GM21528 (cell line): ENCODE results near the gene NDUFAF2.

Experiments used
- ATAC-seq: cut with Tn5 transposase; IDR thresholded peaks from one replicate; pipeline ENCODE4 v1.9.1; 2021; ENCODE audit warnings: mild to moderate bottlenecking, moderate library complexity; ENCODE audit not compliant: unreplicated experiment, low FRiP score

The NDUFAF2 gene

GRCh38 chr5:61100437-61100836 is 155.4 kb downstream of the NDUFAF2 start:
- no peak for ATAC-seq

DNA sequence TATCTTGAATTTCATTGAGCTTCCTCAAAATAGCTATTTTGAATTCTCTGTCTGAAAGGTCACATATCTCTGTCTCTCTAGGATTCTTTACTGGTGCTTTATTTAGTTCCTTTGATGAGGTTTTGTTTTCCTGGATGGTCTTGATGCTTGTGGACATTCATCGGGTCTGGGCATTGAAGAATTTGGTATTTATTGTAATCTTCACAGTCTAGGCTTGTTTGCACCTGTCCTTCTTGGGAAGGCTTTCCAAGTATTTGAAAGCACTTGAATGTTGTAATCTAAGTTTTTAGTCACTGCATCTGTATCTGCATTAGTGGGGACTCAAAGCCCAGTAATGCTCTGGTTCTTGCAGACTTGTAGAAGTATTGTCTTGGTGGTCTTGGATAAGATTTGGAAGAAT is 169.4 kb downstream of the NDUFAF2 start:
- ATAC-seq = no peak

DNA sequence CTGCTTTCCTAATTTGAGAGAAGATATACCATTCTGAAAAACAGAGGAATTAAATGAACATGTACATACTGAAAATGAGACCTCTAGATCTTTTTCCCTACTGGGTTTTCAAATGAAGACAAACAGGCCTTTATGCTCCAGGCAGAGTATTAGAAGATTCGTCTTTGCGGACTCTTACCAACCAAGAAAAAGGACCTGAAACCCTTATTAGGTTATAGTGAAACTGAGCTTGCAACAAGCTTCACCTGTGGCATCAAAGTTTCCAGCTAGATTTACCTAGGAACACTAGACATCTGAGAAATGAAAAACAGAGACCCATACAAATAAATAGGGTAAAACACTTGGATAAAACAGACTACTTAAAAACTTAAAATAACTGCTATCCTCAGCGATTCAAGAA is 171.0 kb downstream of the NDUFAF2 start:
- ATAC-seq = no peak

- no peak for ATAC-seq
Observed at GRCh38 chr5:61119066-61119465, 174.1 kb downstream of the NDUFAF2 start.

DNA sequence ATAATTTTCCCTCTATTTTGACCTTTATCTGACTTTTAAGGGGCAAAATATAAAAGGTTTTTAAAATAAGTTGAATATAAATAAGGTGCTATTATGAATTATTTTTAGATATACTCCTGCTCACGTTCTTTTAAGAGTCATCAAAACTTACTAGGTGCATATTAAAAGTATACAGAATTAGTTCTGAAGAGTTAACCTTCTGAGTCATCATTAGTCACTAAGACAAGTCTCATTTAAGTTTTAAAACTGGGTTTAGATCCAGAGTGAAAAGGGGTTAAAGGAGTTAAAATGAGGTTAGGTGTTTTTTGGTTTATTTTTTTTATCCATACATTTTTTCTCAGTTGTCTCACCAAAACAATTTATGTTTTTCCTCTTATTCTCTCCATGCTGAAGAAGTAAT is 175.5 kb downstream of the NDUFAF2 start:
- ATAC-seq = no peak

DNA sequence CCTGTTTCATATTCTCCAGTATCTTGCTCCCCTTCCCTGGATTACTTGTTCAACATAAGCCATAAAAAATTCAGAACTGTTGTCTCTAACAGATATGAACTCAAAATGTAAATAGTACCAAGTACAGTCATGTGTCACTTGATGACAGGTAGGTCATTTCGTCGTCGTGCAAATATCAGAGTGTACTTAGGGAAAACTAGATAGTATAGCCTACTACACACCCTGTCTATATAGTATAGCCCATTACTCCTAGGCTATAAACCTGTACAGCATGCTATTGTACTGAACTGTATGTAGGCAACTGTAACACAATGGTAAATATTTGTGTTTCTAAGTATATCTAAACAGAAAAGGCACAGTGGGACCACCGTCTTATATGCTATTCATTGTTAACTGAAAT is 178.1 kb downstream of the NDUFAF2 start:
- no peak for ATAC-seq

- no peak for ATAC-seq
Observed at GRCh38 chr5:61130289-61130688, 185.3 kb downstream of the NDUFAF2 start.

DNA sequence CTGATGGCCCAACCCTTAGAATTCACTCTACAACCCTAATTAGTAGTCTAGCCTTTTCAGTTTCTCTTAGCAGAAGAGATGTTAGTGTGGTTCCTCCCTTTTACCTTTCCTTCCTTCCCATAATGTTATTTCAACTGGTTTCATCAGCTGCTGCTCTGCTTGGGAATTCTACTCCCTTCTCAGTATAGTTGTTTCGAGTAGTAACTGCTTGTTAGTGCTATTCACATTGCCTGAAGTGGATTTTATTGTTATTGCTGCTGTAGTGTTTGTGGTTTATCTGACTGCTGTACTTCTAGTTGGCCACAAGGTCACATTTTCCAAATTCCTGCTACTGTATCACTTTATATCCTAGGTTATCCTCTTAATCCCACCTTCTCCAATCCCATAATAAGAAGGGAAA is 187.6 kb downstream of the NDUFAF2 start:
- no peak for ATAC-seq

DNA sequence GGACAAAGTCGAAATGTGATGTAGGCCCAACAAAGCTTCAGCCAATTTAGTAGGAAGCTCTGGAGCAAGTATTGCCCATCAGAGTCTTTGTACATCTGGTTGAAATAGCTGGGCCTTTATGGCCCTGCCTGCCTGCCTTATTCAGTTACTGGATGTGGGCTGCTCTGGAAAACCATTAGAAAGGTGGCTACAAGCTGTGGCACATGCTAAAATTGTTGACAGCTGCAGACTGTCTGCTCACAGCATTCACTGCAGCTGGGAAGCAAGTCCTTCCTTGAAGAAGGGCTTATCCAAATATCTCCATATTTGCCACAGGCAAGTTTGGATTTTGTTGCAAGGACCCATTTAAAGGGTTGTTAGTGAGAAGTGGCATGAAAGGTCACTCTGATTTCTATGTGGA is 192.8 kb downstream of the NDUFAF2 start:
- ATAC-seq = no peak

GRCh38 chr5:61139094-61139873 is 194.3 kb downstream of the NDUFAF2 start:
- ATAC-seq = no peak

DNA sequence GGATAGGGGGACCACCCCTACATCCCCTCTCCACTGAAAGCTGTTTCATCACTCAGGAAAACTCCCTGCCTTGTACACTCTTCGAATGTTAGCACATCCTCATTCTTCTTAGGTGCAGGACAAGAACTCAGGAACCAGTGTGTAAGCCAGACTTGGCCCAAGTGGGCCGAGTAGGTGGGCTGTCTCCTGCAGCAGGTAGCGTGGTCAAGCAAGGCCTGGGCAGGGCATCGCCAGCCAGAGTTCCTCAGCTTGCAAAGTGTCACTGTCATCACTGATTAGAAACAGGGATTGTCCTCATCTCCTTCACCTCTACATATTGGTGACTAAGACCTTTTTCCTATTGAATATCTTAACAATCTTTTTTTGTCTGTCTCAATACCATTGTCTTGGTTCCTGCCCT is 194.9 kb downstream of the NDUFAF2 start:
- no peak for ATAC-seq

GRCh38 chr5:61141801-61142200 is 196.8 kb downstream of the NDUFAF2 start:
- ATAC-seq = no peak

- no peak for ATAC-seq
Observed at GRCh38 chr5:61142391-61142790, 197.4 kb downstream of the NDUFAF2 start.

- ATAC-seq = no peak
Observed at GRCh38 chr5:61142811-61143210, 197.8 kb downstream of the NDUFAF2 start.

DNA sequence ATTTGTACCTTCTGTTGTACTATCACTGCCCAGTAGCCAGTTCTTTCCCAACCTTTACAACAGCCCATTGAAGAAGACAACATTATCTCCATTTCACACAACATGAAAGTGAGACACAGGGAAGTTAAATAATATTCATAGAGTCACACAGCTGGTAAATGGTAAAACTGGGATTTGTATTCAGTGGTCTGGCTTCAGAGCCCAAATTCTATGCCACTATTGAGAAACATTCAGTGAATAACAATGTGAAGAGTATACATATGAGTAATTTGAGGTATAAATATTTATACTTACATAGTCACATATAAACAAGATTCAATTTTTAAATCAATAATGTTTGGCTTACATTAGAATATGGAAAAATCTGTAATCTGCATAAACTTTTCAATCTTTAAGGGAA is 203.5 kb downstream of the NDUFAF2 start:
- ATAC-seq = no peak

- ATAC-seq = no peak
Observed at GRCh38 chr5:61151893-61152292, 206.9 kb downstream of the NDUFAF2 start.

DNA sequence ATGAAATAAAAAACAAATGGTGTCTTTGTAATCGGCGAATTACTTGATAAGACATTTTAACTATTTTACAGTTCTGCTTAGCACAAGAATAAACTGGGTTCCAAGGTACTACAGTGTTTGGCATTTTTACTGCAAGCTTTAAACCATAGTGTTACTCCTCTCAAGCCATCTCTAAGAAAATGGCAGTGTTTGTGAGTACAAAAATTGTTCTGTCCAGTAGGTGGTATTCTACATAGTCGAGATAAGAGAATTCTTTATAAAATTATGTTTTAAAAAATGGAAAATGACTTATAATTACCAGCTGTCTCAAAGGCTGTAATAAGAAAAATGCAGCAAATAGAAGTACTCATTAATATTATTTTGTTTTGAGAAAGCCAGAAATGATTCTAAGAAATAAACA is 214.1 kb downstream of the NDUFAF2 start:
- no peak for ATAC-seq

DNA sequence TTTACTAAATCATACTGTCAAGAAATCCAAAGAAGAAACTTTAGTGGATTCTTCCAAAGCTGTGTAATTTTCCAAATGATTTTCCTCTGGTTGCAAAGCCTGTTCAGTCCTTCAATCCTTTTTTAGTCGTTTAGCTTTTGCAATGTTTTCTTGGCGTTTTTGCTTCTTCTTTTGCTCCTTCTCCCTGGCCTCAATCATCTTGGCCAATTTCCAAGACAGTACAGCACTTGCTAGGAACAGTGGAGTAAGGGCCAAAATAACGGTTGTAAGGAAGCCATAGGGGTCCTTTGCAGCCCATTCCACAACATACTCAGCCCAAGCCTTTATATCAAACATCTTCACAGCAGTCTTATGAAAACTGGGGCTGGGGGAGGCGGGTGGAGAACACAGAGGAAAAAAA is 214.8 kb downstream of the NDUFAF2 start:
- no peak for ATAC-seq

DNA sequence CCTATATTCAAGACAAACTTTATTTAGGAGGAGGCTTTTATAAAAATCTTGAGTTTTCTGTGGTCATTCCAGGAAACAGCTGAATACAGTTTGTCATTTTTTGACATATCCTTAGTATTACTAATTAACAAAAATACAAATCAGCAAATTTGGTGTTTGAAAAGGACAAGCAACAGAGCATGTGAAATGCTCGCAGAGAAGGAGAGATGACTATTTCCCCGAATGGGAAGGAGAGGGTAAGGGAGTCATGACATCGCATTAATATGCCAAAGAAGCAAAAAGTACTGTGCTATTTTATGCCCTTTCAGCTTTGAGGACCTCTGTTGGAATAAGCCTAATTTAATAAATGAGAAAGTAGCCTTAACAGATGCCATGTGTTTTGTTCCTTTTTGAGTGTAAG is 215.5 kb downstream of the NDUFAF2 start:
- ATAC-seq = no peak

GRCh38 chr5:61162010-61162831 is 217.2 kb downstream of the NDUFAF2 start, which contains the start of gene SMIM15:
Gene SMIM15 (minus strand): TSS chr5:61162468. CDS start chr5:61160171, 2,297 bp downstream.
- ATAC-seq = peak; percentile 97

DNA sequence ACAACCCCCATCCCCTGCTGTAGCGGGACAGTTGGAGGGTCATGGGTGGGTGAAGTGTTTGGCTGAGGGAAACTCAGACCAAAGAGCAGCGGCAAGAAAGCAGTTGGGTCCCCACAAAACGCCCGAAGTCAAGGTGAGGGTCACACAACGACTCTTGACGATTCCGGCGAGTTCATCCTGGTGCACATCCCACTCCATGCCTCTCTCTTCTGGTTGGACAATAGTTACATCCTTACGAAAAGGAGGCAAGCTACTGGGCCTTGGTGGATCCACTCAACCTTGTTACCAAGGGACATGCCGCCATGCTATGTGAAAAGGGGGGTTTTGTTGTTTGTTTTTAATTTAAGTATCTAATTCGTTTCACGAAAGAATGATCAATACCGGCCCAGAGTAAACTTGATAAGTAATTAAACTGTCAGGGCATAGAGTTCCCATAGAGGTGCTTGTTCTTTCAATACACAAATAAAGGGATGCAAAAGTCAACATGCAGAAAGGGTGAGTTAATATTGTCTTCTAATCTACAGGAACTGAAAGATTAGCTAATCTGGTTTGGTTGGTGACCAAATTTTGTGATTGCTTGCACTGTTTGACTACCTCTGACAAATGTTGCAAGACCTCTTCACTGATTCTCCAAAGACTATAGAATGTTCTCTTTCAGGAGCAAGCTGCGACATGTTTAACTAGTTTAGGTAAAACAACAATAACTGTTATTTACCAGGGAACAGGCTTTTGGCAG is 218.0 kb downstream of the NDUFAF2 start:
- no peak for ATAC-seq
